ENCODE results near the gene MAST4. TPM values are rescaled to one million over a fixed set of nuclear protein-coding genes. Genes with fewer than 3 reads are reported as not detected.

Gene MAST4
- total and polyA plus RNA-seq, 2 of the 4 experiments (the other 2 are of a cell fraction): 4.8 to 6.8 TPM

DNA sequence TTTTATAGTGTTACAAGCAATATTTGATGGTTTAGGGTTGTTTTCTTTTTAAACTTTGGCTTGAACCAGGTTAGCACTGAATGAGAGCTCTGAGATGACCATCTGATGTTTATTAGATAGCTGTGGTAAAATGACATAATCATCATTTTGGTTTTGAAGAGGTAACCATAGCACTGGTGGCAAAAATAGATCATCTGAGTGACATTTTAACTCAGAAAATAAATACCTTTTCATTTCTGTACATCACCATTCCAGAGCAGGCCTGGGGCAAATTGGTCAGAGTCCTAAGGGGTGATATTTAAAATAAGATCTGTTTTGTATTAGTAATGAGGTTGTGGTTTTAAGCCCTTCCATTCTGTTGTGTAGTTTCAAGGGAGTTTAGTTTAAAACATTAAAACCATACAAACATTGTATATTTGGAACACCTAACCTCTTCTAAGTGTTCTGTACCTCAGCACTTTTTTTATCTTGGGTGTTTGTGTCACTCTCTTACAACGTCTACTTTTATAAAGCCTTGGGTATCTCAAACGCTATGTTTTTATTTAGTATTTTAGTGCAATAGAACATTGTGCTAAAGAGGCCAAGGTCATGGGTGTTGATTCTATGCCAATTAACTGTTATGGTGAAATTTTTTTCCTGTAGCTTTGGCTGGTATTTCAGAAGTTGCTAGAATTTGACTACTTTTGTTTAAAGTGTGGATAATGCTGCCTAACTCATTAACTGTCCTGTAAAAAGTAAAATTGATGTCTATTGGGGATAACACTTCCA lies 434.3 kb downstream of the MAST4 start:
- H3K27ac ChIP-seq (ENCODE audit: insufficient read depth, low read length): no peak overlapping the region
- H4K91ac ChIP-seq (ENCODE audit: insufficient read depth, low read depth, low read length): no peak overlapping the region
- in situ Hi-C loops (cut with MboI; ENCODE audit: low sequenced_read_pairs): no loop called here
- H2BK5ac ChIP-seq (ENCODE audit: low read depth, low read length, poor library complexity, severe bottlenecking): no peak overlapping the region
- no peak overlapping the region for H2BK20ac ChIP-seq (ENCODE audit: low read depth, low read length)
- no TSS peak for BruUV-seq (replicated peaks)
- H2AK9ac ChIP-seq (replicated peaks; ENCODE audit: low read depth, low read length, poor library complexity): no peak overlapping the region
- dilution Hi-C loops (cut with HindIII; ENCODE audit: low sequenced_read_pairs, unreplicated experiment): no loop called here
- no peak overlapping the region for H3K4me3 ChIP-seq (ENCODE audit: insufficient read depth, low read depth, low read length)
- H3K9me1 ChIP-seq (ENCODE audit: insufficient read depth, low read length): peaks cover 4% of the 10 kb centered on the region; the same call in 1 of the 2 replicates
- H4K5ac ChIP-seq (ENCODE audit: low read depth, low read length): no peak overlapping the region
- H3K79me1 ChIP-seq (ENCODE audit: low read depth in 1 of 2, low read length in 2 of 2): peaks cover 24 to 32% of the 10 kb centered on the region in 2 experiments
- peak; percentile 8; the same call in 1 of the 2 replicates for ATAC-seq (ENCODE audit: low read depth)
- H3K4me1 ChIP-seq (ENCODE audit: control insufficient read depth, insufficient read depth, low read length): peaks cover 11% of the 10 kb centered on the region
- ChIA-PET POLR2A (ENCODE audit: unreplicated experiment) (no interaction called here), CTCF (interaction anchor here (0.6 to 1.0 kb wide), 2 partner anchors 20 to 1449 kb away, joined by 3 to 4 read pairs; no protein-coding TSS in a partner anchor)
- no peak overlapping the region for H3K23ac ChIP-seq (ENCODE audit: low read depth, low read length)
- H3K4me2 ChIP-seq (ENCODE audit: low read depth, low read length): no peak overlapping the region; the same call in 1 of the 2 replicates
- intact Hi-C loops (cut with micrococcal nuclease): no loop called here
- H3K9me3 ChIP-seq (ENCODE audit: control insufficient read depth, insufficient read depth, low read length): no peaks in the 10 kb centered on the region
- no peaks in the 10 kb centered on the region; the same call in 1 of the 2 replicates for H3K36me3 ChIP-seq (ENCODE audit: control insufficient read depth, insufficient read depth, low read length)
- H3K18ac ChIP-seq (ENCODE audit: low read depth, low read length): no peak overlapping the region
- no peak overlapping the region for H3K9ac ChIP-seq (ENCODE audit: low read depth, low read length)
- no peak overlapping the region for H2BK120ac ChIP-seq (ENCODE audit: low read depth, low read length)
- H2AFZ ChIP-seq (replicated peaks; ENCODE audit: low read length, poor library complexity): no peak overlapping the region
- WGBS, 2 experiments (ENCODE audit: extremely low coverage in 2 of 2, insufficient read length in 1 of 2): no CpG with 5 or more reads among the region's 2 CpGs
- H3K56ac ChIP-seq (ENCODE audit: extremely low read depth, insufficient read depth, low read length): no peak overlapping the region
- H4K8ac ChIP-seq (ENCODE audit: low read depth in 2 of 2, low read length in 2 of 2): no peak overlapping the region
- no peak overlapping the region for H3K4ac ChIP-seq (ENCODE audit: low read depth, low read length)
- peaks cover 3% of the 10 kb centered on the region; the same call in 1 of the 2 replicates for H4K20me1 ChIP-seq (ENCODE audit: insufficient read depth, low read length)
- TF ChIP-seq RFX5 (IDR thresholded peaks at IDR 0.05; ENCODE audit: low read depth, low read length) (no peak), FOS (IDR thresholded peaks at IDR 0.05; ENCODE audit: low read depth, low read length) (no peak), NFE2L2 (IDR thresholded peaks at IDR 0.05; ENCODE audit: low read depth, low read length) (no peak), BHLHE40 (IDR thresholded peaks at IDR 0.05; ENCODE audit: low read depth, low read length) (no peak), RAD21 (IDR thresholded peaks at IDR 0.05; ENCODE audit: low read length) (no peak), MXI1 (IDR thresholded peaks at IDR 0.05; ENCODE audit: borderline replicate concordance, low read depth, low read length) (no peak)
- TF ChIP-seq, protein P1, sequence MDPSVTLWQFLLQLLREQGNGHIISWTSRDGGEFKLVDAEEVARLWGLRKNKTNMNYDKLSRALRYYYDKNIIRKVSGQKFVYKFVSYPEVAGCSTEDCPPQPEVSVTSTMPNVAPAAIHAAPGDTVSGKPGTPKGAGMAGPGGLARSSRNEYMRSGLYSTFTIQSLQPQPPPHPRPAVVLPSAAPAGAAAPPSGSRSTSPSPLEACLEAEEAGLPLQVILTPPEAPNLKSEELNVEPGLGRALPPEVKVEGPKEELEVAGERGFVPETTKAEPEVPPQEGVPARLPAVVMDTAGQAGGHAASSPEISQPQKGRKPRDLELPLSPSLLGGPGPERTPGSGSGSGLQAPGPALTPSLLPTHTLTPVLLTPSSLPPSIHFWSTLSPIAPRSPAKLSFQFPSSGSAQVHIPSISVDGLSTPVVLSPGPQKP (IDR thresholded peaks at IDR 0.05; ENCODE audit: borderline replicate concordance, low read depth, low read length): no peak
- TF ChIP-seq, protein P2, sequence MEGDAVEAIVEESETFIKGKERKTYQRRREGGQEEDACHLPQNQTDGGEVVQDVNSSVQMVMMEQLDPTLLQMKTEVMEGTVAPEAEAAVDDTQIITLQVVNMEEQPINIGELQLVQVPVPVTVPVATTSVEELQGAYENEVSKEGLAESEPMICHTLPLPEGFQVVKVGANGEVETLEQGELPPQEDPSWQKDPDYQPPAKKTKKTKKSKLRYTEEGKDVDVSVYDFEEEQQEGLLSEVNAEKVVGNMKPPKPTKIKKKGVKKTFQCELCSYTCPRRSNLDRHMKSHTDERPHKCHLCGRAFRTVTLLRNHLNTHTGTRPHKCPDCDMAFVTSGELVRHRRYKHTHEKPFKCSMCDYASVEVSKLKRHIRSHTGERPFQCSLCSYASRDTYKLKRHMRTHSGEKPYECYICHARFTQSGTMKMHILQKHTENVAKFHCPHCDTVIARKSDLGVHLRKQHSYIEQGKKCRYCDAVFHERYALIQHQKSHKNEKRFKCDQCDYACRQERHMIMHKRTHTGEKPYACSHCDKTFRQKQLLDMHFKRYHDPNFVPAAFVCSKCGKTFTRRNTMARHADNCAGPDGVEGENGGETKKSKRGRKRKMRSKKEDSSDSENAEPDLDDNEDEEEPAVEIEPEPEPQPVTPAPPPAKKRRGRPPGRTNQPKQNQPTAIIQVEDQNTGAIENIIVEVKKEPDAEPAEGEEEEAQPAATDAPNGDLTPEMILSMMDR (conservative IDR thresholded peaks at IDR 0.05; ENCODE audit: low read depth, low read length): no peak
- no peak overlapping the region for H3K14ac ChIP-seq (replicated peaks; ENCODE audit: low read depth, low read length)
- DNase-seq: peak; percentile 27
- H2BK15ac ChIP-seq (ENCODE audit: low read depth, low read length): no peak overlapping the region
- no peak overlapping the region for H2AK5ac ChIP-seq (ENCODE audit: low read depth, low read length)
- H3K27me3 ChIP-seq (ENCODE audit: control insufficient read depth, insufficient read depth, low read length): no peaks in the 10 kb centered on the region

Data from IMR-90 (cell line).